Renal cortex interstitium (tissue), 11 donors: ENCODE data around the gene TM4SF4. TPM values are rescaled to one million over a fixed set of nuclear protein-coding genes. Genes with fewer than 3 reads are reported as not detected.
A peak's percentile ranks its signal among the peaks of the same experiment; 100 is the strongest.

Source experiments
- DNase-seq, 11 donors: peaks; one replicate each; pipeline ENCODE4 v3.0.0-alpha.2; 2013; ENCODE audit warnings: low read depth in 9 of 11, low spot score in 4 of 11; ENCODE audit errors: extremely low read depth in 1 of 11
- polyA plus RNA-seq, 3 donors: library from polyadenylated mRNA; unstranded; fragments of 120-200 nt; gene quantifications; one replicate each; pipeline ENCODE4 v1.2.1, GENCODE V29; 2013; ENCODE audit not compliant: insufficient read length in 3 of 3

The TM4SF4 gene
- polyA plus RNA-seq, 3 donors, result 2.5 to 4.2 (median 3.2) TPM

DNA sequence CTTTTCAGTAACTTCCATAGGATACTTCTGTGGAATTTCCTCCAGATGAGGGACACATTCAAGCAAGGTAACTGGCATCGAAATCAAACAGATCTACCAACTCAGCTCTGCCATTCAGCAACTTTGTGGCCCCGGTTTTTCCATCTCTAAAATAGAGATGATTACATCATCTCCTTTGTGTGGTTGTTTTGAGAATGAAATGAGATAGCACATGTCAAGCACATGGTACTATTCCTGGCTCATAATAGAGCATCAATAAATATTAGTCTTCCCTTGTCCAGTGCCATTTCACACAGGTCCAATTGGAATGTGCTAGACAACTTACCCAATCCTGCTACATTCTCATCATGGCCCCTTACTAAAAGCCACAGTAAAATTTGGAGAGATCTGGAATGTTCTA lies 24.2 kb upstream of the TM4SF4 start:
- DNase-seq, result no peak

DNA sequence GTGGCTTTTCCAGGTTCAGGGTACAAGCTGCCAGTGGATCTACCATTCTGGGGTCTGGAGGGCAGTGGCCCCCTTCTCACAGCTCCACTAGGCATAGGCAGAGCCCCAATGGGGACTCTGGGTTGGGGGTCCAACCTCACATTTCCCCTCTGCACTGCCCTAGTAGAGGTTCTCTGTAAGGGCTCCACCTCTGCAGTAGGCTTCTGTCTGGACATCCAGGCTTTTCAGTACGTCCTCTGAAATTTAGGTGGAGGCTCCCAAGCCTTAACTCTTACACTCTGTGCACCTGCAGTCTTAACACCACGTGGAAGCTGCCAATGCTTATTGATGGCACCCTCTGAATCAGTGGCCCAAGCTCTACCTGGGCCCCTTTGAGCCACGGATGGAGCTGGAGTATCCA lies 22.5 kb upstream of the TM4SF4 start:
- DNase-seq, result no peak

DNA sequence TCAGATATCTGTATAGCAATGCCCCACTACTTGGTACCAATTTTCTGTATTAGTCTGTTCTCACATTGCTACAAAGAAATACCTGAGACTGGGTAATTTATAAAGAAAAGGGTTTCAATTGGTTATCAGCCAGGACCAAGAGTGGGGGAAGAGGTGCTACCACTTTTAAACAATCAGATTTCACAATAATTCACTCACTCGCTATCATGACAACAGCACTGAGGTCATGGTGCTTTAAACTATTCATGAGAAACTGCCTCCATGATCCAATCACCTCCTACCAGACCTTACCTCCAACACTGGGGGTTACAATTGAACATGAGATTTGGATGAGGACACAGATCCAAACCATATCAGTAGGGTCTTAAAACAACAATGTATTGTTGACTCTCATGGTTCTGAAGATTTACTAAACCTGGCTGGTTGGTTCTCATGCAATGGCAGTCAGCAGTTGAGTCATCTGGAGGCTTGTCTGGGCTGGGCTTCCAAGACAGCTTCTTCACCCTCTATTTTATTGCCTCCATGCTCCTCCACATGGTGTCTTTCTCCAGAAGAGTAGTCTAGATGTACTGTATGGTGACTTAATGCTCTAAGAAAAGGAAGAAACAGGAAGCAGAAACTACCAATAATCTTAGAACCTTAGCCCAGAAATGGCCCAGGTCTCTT lies 21.2 kb upstream of the TM4SF4 start:
- DNase-seq, result no peak

DNA sequence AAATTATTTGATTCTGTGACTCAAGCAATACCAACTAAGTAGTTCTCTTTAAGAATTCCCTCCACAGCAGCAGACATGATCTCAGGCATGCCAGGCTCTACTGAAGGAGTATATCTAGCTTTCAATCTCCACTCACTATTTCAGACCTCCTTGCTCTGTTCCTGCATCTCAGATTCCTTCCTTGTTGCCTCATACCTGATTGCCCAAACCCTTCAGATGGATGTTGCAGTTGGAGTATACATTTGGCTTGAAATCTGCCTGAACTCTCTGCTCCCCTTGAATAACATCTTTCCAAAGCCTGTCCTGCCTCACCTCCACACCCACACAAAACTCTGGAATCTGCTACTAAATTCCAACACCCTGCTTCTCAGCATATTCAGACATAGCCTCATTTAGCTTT lies 19.8 kb upstream of the TM4SF4 start:
- no peak for DNase-seq

DNA sequence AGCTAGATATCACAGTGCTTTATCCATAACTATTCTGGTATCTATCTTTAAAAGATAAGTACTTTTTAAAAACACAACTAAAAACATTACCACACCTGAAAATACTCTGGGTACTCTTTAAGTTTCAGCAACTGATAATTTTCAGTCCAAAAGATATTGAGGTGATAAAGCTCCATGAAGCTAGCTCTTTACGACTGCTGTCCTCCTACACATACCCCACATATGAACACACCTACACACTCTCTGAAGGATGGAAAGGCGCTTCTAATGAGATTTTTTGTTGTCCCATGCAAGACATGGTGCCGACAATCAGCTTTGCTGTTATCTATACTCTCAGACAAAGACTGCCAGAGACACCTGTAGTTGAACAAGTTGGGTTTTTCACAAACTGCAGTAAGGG lies 19.1 kb upstream of the TM4SF4 start:
- DNase-seq, result no peak

DNA sequence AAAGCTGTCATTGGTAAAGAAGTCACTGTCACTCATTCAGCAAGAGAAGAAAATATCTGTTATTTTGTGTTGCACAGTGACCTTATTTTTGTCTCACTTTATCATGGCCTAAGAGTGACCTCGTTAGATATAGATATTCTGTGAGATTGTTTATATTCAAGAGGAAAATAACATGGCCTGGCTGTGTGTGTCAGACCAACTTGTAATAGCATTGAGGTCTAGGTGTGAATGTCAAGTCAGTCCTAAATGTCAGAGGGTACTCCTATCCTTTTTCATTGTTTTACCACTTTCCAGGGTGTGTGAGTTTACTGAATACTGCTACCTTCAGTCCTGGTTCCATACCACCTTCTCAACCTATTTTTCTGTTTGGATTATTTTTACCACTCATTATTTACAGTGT lies 18.5 kb upstream of the TM4SF4 start:
- no peak for DNase-seq

DNA sequence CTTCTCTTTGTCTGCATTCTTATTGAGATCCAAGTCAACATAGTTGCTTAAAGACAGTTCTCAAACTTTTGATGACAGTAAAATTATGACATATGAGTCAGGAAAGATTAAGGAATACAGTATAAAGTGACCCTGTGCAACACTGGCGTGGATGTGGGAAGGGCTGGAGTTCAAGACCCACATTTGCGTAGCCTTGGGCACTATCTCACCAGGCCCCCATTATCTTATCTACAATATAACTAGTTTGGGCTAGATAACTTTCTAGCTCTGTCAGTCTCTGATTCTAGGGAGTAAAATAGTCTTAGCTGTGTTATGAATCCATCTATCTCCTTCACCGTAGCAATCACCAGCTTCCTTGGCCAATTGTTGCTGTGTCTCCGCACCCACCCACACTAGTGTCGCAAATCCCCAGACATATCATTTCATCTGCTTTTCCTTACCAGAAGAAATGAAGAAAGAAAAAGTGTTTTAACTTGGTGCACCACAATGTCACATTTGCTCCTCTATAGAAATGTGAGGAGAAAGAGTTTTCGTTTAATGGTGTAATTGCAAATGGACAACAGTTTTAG lies 14.9 kb upstream of the TM4SF4 start:
- no peak for DNase-seq

DNA sequence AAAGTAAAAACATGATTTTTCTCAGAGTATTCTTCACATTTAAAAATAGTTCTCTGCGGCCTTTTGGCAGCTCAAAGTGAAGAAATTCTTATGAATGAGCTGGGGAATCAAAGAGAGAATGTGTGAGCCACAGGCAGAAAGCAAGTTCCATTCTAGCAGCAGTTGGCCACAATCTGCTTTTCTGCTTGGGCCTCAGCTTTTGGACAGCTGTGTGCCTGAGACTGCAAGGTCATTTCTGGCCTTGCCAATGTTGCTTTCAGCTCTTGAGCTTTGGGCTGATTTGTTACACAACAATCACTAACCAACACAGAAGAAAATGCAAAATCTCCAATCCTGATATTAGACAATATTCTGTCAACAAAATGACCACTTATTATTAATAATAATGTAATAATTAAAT lies 14.4 kb upstream of the TM4SF4 start:
- DNase-seq, result no peak

DNA sequence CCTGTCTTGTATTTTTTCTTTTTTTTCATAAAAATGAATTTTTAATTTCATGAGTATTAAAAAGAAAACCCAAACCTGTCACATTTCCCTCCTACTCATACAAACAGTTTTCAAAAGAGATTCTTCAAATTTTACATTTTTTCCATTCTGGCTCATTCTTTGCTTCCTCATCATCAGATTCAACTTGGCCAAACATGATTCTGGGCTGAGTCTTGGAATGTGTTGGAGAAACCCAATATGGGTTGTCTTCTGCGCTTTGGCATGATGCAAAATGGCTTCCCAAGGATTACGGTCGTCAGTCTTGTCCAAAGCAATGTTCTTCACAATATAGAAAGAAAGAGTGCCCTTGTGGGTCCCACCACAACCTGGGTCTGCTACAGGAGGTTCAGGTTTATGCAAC lies 12.4 kb upstream of the TM4SF4 start:
- no peak for DNase-seq

DNA sequence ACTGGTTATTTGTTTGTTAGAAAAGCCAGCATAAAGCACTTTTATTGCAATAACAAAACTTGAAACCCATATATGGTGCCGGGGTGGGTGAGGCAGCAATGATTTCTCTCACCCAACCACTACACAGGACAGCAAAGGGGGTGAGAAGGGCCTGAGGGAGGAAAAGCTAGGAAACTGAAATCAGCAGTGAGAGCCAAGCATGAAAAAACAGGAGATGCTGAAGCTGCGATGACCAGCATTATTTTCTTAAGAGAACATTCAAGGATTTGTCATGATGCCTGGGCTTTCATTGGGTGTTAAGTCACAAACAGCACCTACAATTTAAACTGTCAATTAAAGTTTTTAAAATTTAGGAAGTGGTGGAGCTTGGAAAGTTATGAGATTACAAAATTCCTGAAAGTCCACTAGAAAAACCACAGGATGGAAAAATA lies 11.9 kb upstream of the TM4SF4 start:
- DNase-seq, result no peak

DNA sequence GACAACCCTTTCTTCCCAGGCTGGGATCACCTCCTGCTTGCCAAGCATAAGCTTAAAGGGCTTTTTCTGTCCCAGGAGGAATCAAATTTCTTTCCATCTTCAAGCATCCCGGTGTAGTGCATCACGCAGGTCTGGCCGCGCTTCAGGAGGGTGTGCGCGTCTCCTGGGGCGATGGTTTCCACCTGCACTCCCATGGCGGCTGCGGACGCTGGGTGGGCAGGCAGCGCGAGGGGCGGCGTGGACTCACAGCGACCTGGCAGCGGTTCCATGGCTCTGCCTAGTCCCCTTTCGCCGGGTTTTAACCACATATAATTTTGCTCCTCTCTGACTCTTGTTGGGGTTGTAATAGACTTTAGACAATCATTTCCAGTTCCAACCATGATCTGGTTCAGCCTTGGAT lies 10.6 kb upstream of the TM4SF4 start:
- DNase-seq, result no peak

DNA sequence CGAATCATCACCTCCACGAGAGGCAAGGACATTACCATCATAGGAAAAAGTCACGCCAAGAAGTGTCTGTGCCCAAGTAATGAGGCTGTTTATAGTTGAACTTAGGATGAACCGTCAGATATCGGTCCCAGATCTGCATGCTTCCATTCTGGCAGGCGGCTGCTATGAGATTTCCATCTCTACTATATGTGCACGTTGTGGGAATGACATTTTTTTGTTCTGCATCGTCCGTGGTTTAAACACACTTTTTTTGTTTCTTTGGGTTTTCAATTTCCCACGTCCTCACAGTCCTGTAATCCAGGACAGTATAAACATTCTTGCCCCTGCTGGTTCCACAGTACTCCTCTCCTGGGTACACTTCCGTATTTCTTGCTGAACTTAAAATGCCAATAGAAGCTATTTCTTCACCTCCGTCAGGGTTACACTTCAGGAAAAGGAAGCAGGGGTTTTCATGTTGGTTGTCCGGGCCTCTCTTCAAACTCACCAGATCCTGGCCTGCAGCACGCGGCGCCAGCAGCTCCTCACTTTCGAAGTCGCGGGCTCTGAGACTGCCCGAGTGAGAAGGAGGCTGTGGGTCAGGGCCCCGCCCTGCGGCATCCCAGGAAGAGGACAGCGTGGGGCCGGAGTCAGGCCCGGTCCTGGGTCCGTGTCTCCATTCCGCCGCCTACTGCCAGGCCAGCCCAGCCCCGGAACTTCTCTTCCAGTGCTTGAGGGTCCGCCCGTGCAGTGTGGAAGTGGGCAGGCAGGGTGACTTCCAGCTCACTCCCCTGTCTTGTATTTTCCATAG lies 9.8 kb upstream of the TM4SF4 start:
- no peak for DNase-seq

DNA sequence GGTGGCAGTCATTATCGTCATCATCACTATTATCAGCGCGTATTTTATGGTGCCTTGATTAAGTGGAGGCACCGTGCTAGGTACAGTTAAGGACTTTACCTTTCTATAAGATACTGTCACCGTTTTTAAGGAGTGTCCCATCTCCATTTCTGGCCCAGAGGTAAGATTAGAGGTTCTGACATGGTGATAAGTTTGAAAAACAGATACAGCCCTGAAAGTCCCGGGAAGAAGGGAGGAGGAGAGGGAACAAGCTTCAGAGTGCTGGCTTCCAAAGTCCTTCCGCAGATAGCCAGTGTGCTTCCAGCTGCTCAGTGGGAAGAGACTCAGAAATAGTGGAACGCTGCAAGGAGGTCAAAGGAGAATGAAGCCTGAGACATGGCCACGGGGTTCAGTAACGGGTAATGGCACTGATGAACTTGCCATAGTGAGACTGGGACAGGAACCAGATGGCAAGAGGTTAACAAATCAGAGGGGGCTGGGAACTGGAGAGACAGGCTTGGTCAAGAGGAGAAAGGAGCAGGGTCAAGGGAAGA lies 9.1 kb upstream of the TM4SF4 start:
- no peak for DNase-seq

DNA sequence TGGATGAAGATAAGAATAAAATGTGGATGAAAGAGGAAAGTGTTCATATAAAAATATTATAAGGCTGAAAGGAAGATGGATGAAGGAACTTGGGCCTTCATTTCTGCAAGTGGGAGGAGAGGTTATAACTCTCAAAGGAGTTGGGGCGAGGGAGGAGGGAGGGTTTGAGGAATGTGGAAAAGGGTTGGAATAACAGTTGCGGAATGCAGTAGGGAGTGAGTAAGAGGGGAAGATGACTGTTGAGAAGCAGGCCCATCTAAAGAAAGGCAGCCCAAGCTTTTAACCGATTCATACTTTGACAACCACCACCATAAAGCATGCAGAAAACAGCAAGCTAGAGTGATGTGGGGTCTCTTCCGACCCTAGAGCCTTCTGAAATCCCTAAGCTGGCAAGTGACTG lies 8.3 kb upstream of the TM4SF4 start:
- peak in 3 of 11 donors; percentile 37 to 76 (median 57) for DNase-seq

DNA sequence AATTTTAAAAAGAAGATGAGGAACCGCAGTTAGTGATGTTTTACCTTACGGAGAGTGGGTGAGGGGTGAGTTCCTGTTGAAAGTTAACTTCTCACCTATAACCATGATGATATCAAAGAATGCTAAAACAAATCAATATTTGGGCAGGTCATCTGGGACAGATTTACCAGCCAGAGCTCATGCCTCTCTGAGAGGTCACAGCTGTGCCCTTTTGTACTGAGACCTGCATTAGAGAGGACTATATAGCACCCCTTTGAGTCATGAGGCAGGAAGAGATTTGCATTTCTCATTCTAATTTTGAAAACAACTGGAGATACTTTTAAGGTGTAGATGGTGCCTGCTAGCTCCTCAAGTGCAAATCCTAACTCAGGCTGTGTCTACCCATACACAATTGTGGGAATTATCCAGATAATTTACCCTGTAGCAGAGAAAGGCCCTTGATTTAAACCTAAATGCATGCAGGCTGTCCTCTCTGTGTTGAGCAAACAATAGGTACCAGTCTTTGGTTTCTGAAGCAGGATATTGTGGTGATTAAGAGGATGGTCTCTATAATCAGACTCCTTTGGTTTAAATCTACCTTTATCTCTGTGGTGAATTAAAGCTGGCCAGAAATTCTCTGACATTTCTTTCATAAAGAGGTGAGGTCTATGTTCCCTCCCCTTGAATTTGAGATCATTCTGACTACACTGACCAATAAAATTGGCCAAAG lies 5.8 kb upstream of the TM4SF4 start:
- no peak for DNase-seq

DNA sequence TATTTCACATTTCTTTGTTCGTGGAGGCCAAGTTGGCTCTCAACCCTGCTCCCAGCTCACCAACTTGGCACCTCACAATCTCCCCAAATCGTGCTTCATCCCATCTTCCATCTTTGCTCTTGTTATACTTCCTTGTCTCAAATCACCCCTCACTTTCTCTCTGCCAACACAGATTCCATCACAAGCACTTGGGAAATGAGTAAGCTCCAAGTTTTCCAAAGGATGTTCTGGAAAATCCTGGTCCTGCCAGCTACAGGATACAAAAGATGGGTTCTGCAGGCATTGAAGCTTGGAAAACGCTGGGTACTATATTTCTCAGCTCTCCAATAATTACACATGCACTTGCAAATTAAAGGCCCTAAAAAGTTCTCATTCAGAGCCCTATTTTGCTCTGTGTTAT lies 4.1 kb upstream of the TM4SF4 start:
- DNase-seq, result no peak

DNA sequence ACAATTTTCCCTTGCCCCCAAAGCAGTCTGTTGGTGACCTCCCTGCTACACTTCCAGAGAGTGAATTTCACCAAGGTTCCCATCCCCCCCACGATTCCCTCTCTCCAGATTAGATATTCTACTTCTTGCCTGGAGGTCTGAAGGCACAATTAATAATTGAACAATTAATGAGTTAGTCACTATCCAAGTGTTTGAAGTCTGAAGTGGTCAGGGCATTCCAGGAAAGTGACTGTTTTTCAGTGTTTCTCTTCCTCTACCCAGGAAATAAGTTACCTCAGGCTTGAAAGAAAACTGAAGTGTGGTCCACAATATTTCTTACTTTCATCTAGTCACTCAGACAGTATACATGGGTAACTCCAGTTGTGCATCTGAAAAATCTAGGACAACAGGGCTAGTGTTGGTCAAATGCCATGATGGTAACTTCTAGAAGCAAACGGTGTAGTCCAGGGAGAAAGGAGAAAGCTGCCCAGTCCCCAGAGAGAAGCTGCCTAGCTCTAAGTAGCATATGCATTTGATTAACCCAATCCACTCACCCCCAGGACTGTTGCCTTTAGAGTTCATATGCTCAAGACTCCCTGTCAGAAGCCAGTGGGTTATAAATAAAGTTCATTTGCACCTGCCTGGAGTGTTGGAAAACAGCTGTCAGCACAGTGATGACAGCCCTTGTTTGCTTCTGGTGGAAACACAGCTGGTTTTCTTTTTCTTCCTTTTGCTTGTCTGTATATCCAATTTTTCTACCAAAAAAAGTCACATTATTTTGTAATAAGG lies 2.3 kb upstream of the TM4SF4 start:
- DNase-seq, result peak in 3 of 11 donors; percentile 28 to 61 (median 39)

DNA sequence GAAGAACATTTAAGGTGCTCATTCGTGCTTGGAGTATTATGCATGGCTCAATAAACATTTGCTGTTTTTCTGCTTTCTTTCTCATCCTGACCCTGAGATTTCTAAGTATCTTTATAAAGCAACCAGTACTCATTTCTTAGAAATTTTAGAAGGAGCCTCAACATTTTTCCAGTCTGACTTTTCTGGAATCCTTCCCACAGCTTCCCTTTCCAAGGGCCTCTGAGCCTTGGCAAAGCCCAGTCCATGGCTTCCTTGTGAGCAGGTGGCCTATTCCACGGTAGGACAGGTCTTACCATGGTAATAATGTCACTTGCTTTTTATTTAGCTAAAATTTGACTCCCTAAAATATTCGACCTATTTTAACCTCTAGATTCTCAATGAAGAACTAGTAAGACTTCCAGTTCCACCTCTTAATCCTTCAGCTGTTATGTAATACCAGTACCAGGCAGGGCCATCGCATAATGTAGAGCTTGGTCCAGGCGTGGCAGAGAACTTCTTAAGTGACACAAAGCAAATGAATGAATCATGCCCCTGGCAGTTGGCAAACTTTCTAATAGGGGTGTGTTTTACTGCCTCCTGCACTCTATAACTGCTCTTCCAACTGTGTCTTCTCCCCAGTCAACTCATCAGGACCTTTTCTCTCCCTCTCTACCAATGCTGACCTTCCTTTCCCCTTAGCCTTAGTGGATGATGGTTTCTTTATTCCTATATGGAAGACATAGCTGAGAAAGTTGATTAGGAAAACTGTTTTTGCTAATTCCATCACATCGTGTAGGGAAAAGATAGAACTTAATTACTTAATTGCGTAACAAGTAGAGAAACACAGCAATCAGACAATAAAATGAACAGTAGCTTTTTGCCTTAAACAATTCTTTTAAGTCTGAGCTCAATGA lies 894 bp upstream of the TM4SF4 start:
- DNase-seq, result no peak
